NCI-H345 treated with DMSO at 0.1 percent for 48 hours (cell line): ENCODE results near the gene KRTAP3-1.
"Not testable (repeated sequence)": the region's sequence is repeated elsewhere in the genome, so short reads cannot be mapped to it uniquely, and the experiment has no call there.

ENCODE experiments used
- DNase-seq: peaks from one replicate; lab custom pipeline; 2025; ENCODE audit not compliant: unreplicated experiment; lab: John Stamatoyannopoulos, UW

The KRTAP3-1 gene

DNA sequence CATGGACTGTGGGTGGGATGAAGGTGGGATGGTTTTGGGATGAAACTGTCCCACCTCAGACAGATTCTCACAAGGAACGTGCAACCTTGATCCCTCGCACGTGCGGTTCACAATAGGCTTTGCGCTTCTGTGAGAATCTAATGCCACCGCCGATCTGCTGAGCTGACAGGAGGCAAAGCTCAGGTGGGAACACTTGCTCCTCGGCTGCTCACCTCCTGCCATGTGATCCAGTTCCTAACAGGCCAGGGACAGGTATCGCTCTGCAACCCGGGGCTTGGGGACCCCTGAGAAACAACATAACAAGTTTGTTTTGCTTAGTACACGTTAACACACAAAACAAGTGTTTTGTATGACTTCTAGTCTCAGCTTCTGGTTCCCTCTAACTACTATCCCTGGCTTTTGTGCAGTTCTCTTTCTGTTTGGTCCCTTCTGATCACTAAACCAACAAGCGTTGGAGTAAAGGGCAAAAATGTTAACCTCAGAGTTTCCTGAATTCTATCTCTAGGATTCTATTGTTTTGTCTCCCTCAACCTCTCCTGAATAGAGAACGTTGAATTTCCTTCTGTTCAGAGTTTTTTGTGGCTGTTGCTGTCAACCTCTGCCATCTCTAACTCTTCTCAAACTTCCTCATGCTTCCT is 7.8 kb upstream of the KRTAP3-1 start:
- DNase-seq, result no peak

DNA sequence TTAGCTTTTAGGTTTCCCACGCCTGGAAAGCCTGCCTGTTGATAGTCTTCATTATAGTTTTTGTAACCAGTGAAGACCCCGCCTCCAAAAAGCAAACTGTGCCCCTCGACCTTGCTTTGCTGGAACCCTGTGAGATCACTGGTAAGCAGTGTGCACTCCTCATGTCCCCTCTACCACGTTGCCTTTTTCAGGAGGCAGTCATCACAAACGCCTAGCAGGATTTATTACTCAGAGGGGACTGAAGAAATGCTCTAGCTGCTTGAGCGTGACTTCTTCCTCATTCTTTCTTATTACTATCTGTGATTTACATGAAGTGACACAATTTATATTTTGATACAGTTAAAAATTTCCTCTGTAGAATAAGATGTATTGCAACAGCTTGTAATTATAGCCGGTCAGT is 6.5 kb upstream of the KRTAP3-1 start:
- no peak for DNase-seq

DNA sequence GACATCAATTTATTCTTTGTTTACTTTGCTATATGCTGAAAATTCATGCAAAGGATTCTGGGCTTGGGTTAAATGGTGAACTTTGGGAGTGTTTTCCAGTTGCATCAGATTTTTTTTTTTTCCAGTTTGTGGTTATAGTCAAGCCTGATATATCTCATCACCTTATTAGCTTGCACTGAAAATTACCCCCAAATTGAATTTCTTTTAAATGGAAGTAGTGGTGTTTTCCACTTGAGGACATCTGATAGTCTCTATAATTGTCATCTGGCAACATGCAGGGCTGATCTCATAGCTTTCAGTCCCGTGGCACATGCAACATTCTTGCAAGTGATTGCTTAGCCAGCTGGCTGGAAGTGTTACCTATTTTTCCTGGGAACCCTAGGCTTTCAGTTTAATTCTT is 4.7 kb upstream of the KRTAP3-1 start:
- no peak for DNase-seq

DNA sequence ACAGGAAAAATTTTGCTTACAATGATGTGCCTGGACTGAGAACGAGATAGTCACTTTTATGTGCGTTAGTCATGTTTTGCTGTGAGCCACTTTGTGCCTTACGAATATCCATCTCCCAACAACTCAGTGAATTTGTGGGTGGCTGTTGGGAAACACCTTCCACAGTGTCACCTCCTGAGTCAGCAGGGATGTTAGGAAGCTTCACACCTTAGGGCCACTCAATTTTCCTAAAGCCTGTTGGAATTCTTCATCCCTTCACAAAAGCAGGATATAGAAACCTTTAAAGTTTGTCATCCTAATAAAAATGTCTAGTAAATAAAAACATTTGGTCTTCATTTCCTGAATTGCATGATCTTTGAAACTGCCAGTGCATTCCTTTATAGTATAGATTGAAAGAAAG is 4.3 kb upstream of the KRTAP3-1 start:
- no peak for DNase-seq

DNA sequence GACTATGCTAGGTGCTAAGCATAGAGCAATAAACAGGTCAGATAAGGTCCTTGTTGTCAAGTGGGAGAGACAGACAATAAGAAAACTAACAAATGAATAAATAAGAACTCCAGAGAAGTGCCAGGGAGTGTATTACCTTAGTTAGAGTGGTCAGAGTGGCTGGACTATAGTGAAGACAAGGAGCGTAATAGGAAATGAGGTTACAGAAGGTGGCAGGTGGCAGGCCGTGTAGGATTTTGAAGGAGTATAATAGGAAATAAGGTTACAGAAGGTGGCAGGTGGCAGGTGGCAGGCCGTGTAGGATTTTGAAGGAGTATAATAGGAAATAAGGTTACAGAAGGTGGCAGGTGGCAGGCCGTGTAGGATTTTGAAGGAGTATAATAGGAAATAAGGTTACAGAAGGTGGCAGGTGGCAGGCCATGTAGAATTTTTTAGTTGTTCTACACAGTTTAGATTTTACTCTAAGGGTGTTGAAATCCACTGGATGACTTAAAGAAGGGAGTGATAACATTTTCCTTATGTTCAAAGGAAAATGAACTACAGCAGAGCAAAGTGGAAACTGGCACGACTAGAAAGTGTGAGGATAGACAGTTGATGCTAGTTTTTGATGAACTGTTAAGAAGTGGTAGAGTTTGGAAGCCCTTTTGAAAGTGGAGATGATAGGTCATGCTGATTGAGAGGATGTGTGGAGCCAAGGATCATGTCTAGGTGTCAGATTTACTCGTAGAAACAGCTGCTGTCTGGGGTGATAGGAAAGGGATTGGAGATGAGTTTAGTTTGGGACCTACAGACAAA is 3.6 kb upstream of the KRTAP3-1 start:
- DNase-seq, result no peak

DNA sequence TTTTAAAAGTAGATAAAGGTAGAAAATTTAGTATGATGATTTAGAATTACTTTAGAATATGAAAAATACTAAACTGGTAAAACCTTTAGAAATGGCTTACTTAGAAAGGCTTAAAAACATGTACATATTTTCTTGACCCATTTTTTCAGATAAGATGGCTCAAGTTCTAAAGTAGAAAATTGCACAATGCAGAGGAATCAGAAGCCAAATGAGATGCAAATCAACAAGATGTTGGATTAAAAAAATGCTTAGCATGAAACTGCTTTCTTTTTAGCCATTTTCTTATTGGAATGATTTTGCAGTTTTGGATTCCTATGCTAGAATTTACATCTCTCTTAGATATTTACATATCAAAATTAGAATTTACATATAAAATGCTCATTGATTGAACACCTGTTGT is 1.5 kb upstream of the KRTAP3-1 start:
- no peak for DNase-seq

DNA sequence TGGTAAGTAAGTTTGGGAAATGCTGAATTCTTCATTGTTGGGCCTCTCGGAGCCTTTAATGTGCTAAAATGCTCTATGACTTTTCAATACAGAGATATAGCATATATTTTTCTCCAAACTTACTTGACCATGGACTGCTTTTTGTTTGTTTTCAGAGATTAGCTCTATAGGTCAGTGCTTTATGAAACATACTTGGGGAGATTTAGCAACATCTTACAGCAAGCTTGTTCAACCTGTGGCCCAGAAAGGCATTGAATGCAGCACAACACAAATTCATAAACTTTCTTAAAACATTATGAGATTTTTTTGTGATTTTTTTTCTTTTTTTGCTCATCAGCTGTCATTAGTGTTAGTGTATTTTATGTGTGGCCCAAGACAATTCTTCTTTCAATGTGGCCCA is 1.0 kb upstream of the KRTAP3-1 start:
- DNase-seq, result no peak

DNA sequence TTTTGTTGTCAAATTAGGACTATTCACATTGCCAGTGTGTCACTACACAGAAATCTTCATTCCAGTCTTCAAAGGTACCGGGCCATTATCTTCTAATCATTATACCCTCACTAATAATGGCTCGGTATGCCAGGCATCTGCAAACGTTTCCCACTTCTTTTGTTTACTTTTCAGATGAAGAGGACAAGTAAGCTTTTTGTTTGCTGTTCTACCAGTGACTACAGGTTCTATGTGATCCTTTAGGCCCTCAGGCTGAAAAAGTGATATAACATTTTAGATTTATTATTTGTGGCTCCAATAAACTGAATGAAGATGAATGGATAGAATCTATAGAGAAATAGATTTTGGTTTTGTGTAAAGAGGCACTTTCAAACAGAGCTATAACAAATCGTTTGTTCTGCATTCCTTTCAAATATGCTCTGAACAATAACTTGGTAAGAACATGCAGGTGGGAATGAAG is 403 bp upstream of the KRTAP3-1 start:
- DNase-seq, result peak; percentile 64

DNA sequence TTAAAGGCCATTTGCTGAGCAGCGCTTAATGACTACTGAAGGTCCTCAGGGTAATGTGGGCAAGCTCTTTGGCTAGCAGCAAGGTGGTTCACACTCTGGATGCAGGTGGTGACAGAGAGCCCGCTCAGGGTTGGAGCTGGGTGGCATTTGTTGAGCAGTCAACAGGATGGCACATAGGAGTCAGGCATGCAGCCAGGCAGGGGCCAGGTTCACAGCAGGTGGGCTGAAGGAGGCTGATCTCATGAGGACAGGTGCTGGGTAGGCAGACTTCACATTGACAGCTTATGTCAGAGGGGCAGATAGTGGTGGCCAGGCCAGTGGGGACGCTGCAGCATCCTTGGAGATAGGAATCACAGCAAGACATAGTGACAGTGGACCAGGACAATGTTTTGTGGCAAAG is 4.5 kb downstream of the KRTAP3-1 start:
- no peak for DNase-seq

DNA sequence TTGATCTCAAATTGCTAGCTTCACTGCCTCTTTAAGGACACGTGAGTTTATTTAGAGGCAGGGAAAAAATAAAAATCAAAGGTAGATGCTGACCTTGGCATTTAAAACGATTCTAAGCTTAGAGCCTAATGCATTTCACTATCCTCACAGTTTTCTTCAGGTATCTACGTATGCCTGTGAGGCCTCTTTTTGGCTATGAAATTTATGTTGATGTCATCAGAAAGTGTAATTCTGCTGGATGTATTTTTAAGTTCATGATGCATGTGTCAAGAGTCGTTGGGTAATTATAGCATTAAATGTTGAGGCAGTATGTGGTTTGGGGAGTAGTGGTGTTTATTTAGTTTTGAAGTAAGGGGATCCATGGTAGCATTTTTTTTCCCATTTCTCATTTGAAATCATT is 5.0 kb downstream of the KRTAP3-1 start:
- DNase-seq, result no peak

DNA sequence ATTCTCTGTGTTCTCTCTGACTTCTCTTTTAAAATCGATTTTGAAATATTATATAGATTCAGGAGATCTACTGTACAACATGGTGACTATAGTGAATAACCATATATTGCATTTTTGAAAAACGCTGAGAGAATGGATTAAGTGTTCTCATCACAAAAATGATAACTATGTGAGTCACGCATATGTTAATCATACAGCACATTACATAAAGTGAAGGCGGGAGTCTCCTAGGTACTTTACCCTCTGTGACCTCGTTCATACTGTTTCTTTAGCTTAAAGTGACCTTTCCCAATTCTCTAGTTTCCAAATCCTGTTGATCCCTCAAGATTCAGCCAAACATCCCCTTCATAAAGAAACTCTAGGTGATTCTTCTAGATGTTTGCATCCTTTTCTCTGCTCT is 6.1 kb downstream of the KRTAP3-1 start:
- DNase-seq, result no peak

DNA sequence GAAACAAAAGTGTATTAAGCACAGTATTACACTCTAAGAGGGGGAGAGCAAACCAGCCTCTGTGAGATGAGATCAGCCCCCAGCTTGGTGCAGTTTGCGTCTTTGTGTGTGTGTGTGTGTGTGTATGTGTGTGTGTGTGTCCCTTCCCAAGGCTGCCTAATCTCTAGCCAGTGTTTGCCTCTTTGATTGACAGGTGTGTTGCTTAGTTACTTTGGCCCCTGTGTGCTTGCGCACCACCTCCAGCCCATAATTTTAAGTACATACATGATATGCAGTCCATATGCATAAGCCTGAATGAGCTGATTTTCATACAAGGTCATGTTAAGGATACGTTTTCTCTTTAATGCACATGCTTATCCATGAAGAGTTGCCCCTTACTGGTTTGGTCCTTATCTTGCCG is 7.1 kb downstream of the KRTAP3-1 start:
- no peak for DNase-seq

DNA sequence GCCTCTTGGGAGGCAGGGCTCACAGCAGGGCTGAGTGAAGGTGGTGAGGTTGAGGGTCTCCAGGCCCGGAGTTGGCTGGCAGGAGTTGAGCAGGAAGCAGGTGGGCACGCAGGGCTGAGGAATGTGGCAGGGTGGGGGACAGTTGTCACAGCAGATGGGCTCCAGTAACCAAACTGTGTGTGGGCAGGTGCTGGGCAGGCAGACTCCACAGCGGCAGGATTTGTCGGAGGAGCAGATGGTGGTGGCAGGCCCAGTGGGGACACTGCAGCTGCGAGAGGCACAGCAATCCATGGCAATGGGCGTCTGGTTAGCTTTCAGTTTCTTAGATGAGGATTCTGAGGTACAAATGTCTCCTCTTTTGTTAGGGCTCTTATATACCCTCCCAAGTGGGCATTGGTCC is 9.4 kb downstream of the KRTAP3-1 start, which contains the start of gene KRTAP3-2:
Gene KRTAP3-2 (minus strand): TSS at position 344 of the 400 bp plus-strand sequence. CDS start 53 bp downstream, at position 291.
- not testable (repeated sequence) for DNase-seq

DNA sequence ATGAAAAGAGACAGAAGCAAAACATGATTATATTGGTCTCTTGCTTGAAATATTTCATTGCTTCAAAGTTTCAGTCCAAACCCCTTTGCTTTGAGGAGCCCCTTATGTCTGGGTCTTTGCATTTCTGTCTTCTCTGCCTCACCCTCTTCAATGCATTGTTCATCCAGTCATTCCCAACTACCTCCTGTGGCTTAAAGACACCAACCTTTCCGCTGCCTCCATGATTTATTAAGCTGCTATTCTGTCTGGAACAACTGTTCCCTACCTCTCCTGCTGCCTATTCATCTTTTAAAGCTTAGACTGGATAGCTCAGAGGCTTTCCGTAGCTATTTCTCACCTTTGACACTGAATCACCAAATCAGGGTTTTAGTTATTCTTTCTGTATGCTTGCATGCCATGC is 11.6 kb downstream of the KRTAP3-1 start:
- no peak for DNase-seq

DNA sequence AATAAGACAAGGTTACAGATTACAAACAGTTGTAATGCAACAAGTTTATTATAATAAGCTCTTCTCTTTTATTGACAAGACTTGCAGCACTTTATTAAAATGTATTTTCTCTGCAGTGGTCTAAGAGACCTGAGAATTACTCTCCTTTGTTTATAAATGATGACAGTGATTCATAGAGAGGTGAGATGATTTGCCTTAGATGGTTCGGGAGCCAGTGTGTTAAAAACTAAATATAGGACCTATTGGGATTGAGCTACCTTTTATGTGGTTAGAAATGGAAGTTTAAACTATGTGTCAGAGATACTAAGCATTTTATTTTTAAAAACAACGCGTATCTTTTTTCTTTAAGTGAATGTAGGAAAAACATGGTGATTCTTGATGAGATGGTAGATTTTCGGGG is 12.1 kb downstream of the KRTAP3-1 start:
- DNase-seq, result no peak

DNA sequence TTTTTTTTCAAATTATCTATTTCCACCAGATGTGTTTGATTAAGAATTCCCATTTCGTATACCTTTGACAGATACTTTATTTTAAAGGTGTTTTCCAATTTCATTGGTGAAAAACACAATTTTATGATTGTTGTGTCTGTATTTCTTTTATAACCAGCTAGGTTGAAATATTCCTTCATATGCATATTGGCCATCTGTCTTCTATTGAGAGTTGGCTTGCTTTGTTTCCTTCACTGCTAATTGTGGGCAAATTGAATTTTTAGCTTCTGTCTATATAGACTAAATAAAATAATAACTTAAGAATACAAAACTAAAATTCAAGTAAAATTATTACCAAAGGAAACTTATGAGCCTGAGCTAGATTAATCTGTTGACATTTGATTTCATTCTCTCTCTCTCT is 13.8 kb downstream of the KRTAP3-1 start:
- DNase-seq, result no peak

DNA sequence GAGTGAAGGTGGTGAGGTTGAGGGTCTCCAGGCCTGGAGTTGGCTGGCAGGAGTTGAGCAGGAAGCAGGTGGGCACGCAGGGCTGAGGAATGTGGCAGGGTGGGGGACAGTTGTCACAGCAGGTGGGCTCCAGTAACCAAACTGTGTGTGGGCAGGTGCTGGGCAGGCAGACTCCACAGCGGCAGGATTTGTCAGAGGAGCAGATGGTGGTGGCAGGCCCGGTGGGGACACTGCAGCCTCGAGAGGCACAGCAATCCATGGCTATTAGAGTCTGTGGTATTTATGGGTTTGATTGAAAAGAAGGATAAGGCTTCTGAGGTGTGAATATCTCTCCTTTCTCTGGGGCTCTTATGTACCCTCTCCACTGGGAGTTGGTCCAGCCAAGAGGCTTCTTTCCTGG is 15.1 kb downstream of the KRTAP3-1 start, which contains the start of gene KRTAP3-3:
Gene KRTAP3-3 (minus strand): TSS at position 326 of the 400 bp plus-strand sequence. CDS start 67 bp downstream, at position 259.
- no peak for DNase-seq

DNA sequence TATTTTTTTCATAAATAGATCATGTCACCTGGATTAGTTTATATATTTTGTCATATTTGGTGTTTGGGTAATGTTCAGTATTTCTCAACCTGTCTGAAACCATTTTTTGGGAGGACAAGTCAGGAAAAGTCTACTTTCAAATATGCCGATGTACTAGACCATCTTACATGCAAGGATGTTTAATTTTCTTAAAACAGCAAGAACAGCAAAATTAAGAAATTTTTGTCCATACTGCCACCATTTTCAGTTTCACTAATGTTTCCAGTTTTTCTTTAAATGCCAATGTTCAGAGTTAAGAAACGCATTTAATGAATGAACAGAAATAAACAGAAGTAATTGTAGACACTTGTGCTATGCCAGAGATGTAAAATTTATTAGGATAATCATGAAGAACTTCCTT is 15.8 kb downstream of the KRTAP3-1 start:
- DNase-seq, result no peak

DNA sequence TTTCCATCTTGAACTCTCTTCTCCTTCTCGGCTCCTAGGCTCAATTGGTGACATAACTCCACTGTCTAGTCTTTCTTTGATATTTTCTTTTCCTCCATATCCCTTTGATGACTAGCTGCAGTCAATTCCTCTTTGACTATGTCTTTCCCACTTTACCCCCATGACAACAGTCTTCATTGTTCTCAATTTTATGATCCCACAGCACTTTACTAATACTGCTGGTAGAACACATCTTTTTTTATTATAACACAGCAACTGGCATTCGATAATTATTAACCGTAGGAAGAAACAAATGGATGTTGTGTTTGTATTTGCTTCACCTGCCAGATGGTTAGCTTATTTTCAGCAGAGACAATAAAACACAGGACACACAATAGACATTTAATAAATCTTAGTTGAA is 16.3 kb downstream of the KRTAP3-1 start:
- no peak for DNase-seq

DNA sequence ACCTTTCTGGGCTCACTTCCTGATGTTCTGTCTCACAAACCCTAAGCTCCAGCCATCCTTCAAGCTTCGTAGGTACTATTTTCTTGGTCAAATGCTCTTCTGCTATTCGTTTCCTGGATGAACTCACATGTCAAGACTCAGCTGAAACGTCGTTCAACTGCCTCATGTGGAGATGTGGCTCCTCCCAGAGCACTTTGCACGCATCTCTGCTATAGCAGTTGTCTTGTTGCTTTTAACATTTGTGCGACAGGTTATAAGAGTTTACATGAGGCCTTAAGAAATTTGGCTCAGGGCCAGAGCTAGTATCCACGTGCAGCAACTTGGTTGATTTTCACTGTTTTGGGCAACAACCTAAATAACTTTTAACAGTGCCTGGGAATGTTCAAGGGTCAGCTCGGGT is 22.0 kb downstream of the KRTAP3-1 start:
- DNase-seq, result no peak

DNA sequence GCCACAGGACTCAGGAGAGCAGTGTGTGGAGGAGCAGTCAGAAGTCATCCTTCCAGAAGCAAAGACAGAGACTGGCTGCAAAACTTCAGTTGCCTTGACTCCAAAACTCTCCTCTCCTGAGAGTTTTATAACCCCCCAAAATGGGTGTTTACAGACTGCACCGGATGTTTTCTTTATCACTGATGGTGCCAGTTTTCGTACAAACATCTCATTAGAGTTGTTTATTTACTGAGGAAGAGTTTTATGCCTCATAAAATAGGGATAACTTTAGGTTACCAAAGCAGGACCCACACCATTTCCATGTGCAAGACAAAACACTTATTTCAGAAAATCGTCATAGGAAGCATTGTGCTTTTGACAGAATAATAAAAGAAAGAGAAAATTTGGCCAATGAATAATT is 24.7 kb downstream of the KRTAP3-1 start, which contains the start of gene KRT40:
Gene KRT40 (minus strand): TSS at position 101 of the 400 bp plus-strand sequence. CDS start 53 bp downstream, at position 48.
- DNase-seq, result no peak

DNA sequence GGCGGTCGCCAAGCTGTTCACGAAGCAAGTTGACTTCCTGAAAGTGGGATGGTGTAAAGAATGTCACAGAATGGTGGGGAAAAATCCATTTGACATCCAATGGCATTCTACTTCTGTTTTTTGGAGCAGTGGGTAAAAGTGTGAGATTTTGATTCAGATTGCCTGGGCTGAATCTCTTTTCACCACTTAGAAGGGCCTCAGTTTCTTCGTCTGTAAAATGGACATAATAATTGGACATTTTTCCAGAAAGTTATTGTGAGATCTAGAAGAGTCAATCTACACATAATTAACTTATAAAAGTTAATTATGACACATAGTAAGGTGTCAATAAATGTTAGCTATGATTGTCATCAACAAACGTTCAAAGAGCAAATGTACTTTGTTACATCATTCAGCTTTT is 27.8 kb downstream of the KRTAP3-1 start:
- no peak for DNase-seq
